Mesenchymal stem cell (in vitro differentiated cells and primary cell): ENCODE measurements around the gene NUP107.

Source experiments
- DNase-seq: peaks from one replicate; pipeline ENCODE4 v3.0.0-alpha.2; 2013
- H2AFZ ChIP-seq: one replicate; pipeline ENCODE4 v1.6.1; 2013; ENCODE audit warnings: low read depth, mild to moderate bottlenecking, control low read depth, inconsistent platforms, low read length, moderate library complexity
- H2AK5ac ChIP-seq: 2 replicates; pipeline ENCODE4 v1.6.1; 2013; ENCODE audit warnings: low read length, moderate library complexity, mild to moderate bottlenecking, inconsistent platforms; ENCODE audit not compliant: severe bottlenecking
- H2BK120ac ChIP-seq: one replicate; pipeline ENCODE4 v1.6.1; 2013; ENCODE audit warnings: low read depth, mild to moderate bottlenecking, inconsistent platforms, low read length, moderate library complexity
- H2BK12ac ChIP-seq, 2 experiments: one replicate each; pipeline ENCODE4 v1.6.1; 2013; ENCODE audit warnings: inconsistent platforms in 2 of 2, low read length in 2 of 2, mild to moderate bottlenecking in 2 of 2, moderate library complexity in 2 of 2, control low read depth in 1 of 2
- H2BK15ac ChIP-seq: one replicate; pipeline ENCODE4 v1.6.1; 2013; ENCODE audit warnings: mild to moderate bottlenecking, low read depth, inconsistent platforms; ENCODE audit not compliant: poor library complexity, severe bottlenecking
- H2BK5ac ChIP-seq: 2 replicates; pipeline ENCODE4 v1.6.1; 2013; ENCODE audit warnings: low read depth, mild to moderate bottlenecking, low read length, control low read depth, inconsistent platforms; ENCODE audit not compliant: poor library complexity, severe bottlenecking
- H3K14ac ChIP-seq, 2 experiments: one replicate each; pipeline ENCODE4 v1.6.1; 2013; ENCODE audit warnings: inconsistent platforms in 2 of 2, low read length in 2 of 2, control low read depth in 1 of 2, mild to moderate bottlenecking in 1 of 2, moderate library complexity in 1 of 2
- H3K18ac ChIP-seq, 2 experiments: one replicate each; pipeline ENCODE4 v1.6.1; 2013; ENCODE audit warnings: inconsistent platforms in 2 of 2, low read length in 2 of 2, control low read depth in 1 of 2, low read depth in 1 of 2, mild to moderate bottlenecking in 1 of 2
- H3K23ac ChIP-seq, 2 experiments: one replicate each; pipeline ENCODE4 v1.6.1; 2013; ENCODE audit warnings: inconsistent platforms in 2 of 2, low read length in 2 of 2, mild to moderate bottlenecking in 2 of 2, moderate library complexity in 2 of 2, control low read depth in 1 of 2
- H3K27ac ChIP-seq: 2 replicates; pipeline ENCODE4 v1.5.1; 2013; ENCODE audit warnings: mild to moderate bottlenecking, moderate library complexity, low read length, control low read depth, inconsistent platforms; ENCODE audit not compliant: poor library complexity, severe bottlenecking
- H3K27me3 ChIP-seq, 2 experiments: 2 replicates each; pipeline versions ENCODE4 v1.6.1 to v1.7.0; 2013; ENCODE audit warnings: low read length in 2 of 2, mild to moderate bottlenecking in 2 of 2, moderate library complexity in 2 of 2, control low read depth in 1 of 2, inconsistent platforms in 1 of 2; ENCODE audit not compliant: control insufficient read depth in 1 of 2, insufficient read depth in 1 of 2
- H3K36me3 ChIP-seq, 2 experiments: 2 replicates each; pipeline versions ENCODE4 v1.6.1 to v1.7.0; 2013; ENCODE audit warnings: low read length in 2 of 2, control low read depth in 1 of 2, inconsistent platforms in 1 of 2, low read depth in 1 of 2, mild to moderate bottlenecking in 1 of 2; ENCODE audit not compliant: insufficient read depth in 2 of 2, control insufficient read depth in 1 of 2
- H3K4ac ChIP-seq, 2 experiments: one replicate each; pipeline ENCODE4 v1.6.1; 2013; ENCODE audit warnings: inconsistent platforms in 2 of 2, low read length in 2 of 2, mild to moderate bottlenecking in 2 of 2, moderate library complexity in 2 of 2, control low read depth in 1 of 2, low read depth in 1 of 2
- H3K4me1 ChIP-seq: 2 replicates; pipeline ENCODE4 v1.6.1; 2013; ENCODE audit warnings: low read depth, low read length, control low read depth; ENCODE audit not compliant: control insufficient read depth, insufficient read depth
- H3K4me2 ChIP-seq: 2 replicates; pipeline ENCODE4 v1.6.1; 2013; ENCODE audit warnings: low read length, mild to moderate bottlenecking, inconsistent platforms; ENCODE audit not compliant: poor library complexity, severe bottlenecking
- H3K4me3 ChIP-seq, 2 experiments: 2 replicates each; pipeline versions ENCODE4 v1.5.1 to v1.7.0; 2013; ENCODE audit warnings: low read length in 2 of 2, mild to moderate bottlenecking in 2 of 2, control low read depth in 1 of 2, low read depth in 1 of 2; ENCODE audit not compliant: insufficient read depth in 1 of 2
- H3K79me1 ChIP-seq: replicated peaks from 2 replicates; pipeline ENCODE4 v1.6.1; 2013; ENCODE audit warnings: mild to moderate bottlenecking, control low read depth, low read length, inconsistent platforms; ENCODE audit not compliant: poor library complexity, severe bottlenecking
- H3K9ac ChIP-seq: 2 replicates; pipeline ENCODE4 v1.7.0; 2013; ENCODE audit warnings: mild to moderate bottlenecking, low read length, moderate library complexity
- H3K9me3 ChIP-seq: 2 replicates; pipeline ENCODE4 v1.7.0; 2013; ENCODE audit warnings: mild to moderate bottlenecking, low read length; ENCODE audit not compliant: control insufficient read depth
- H4K8ac ChIP-seq: one replicate; pipeline ENCODE4 v1.6.1; 2013; ENCODE audit warnings: inconsistent platforms, mild to moderate bottlenecking, low read length, moderate library complexity
- H4K91ac ChIP-seq: one replicate; pipeline ENCODE4 v1.6.1; 2013; ENCODE audit warnings: mild to moderate bottlenecking, low read length, inconsistent platforms
- WGBS: methylation state at CpG from one replicate; pipeline ENCODE4 v1.1.7; 2013; ENCODE audit warnings: mixed read lengths; 5-methylcytosine and 5-hydroxymethylcytosine counted together

Gene NUP107

GRCh38 chr12:68769941-68770340 lies 83.2 kb downstream of the NUP107 start:
- Histone ChIP-seq H3K9me3 (no peaks in the 10 kb centered on the region), H2AFZ (no peak overlapping the region), H3K36me3 (peaks cover 0 to 14% of the 10 kb centered on the region in 2 experiments), H2AK5ac (no peak overlapping the region), H3K27me3 (no peaks in the 10 kb centered on the region), H2BK120ac (no peak overlapping the region), H3K4me2 (no peak overlapping the region), H3K14ac (no peak overlapping the region), H3K79me1 (no peaks in the 10 kb centered on the region), H3K4me3 (no peak overlapping the region), H2BK15ac (no peak overlapping the region), H4K8ac (no peak overlapping the region), H3K23ac (no peak overlapping the region), H2BK5ac (peak overlapping the region; percentile 8), H3K27ac (no peak overlapping the region), H2BK12ac (no peak overlapping the region), H3K4ac (no peak overlapping the region), H3K9ac (no peak overlapping the region), H3K4me1 (no peaks in the 10 kb centered on the region), H3K18ac (no peak overlapping the region), H4K91ac (no peak overlapping the region)
- no peak for DNase-seq
- WGBS = 96% methylated on average over 1 of the region's 1 CpG

GRCh38 chr12:68771223-68771925 lies 84.6 kb downstream of the NUP107 start:
- Histone ChIP-seq H4K91ac (no peak overlapping the region), H2BK5ac (no peak overlapping the region), H3K4ac (no peak overlapping the region), H3K18ac (no peak overlapping the region), H2BK15ac (no peak overlapping the region), H3K27ac (no peak overlapping the region), H3K9ac (no peak overlapping the region), H3K4me3 (no peak overlapping the region), H3K14ac (no peak overlapping the region), H3K79me1 (no peaks in the 10 kb centered on the region), H3K4me2 (no peak overlapping the region), H3K23ac (no peak overlapping the region), H3K27me3 (no peaks in the 10 kb centered on the region), H4K8ac (no peak overlapping the region), H3K36me3 (peaks cover 0 to 13% of the 10 kb centered on the region in 2 experiments), H2AK5ac (no peak overlapping the region), H2BK120ac (no peak overlapping the region), H2BK12ac (no peak overlapping the region), H3K4me1 (no peaks in the 10 kb centered on the region), H2AFZ (no peak overlapping the region), H3K9me3 (no peaks in the 10 kb centered on the region)
- WGBS = 92% methylated on average over 5 of the region's 5 CpGs
- DNase-seq = no peak

- Histone ChIP-seq H2BK5ac (no peak overlapping the region), H2BK15ac (no peak overlapping the region), H3K9me3 (no peaks in the 10 kb centered on the region), H2AFZ (no peak overlapping the region), H3K36me3 (no peaks in the 10 kb centered on the region), H4K91ac (no peak overlapping the region), H3K4me3 (no peak overlapping the region), H3K4me2 (no peak overlapping the region), H3K14ac (no peak overlapping the region), H3K23ac (no peak overlapping the region), H3K4ac (no peak overlapping the region), H3K18ac (no peak overlapping the region), H3K27ac (no peak overlapping the region), H2BK12ac (no peak overlapping the region), H3K79me1 (no peaks in the 10 kb centered on the region), H4K8ac (no peak overlapping the region), H3K27me3 (no peaks in the 10 kb centered on the region), H2AK5ac (no peak overlapping the region), H3K4me1 (no peaks in the 10 kb centered on the region), H3K9ac (no peak overlapping the region), H2BK120ac (no peak overlapping the region)
- no peak for DNase-seq
- WGBS = 88% methylated on average over 8 of the region's 8 CpGs
Observed at GRCh38 chr12:68772714-68773113, 85.9 kb downstream of the NUP107 start.

- no peak overlapping the region for H3K23ac ChIP-seq
- H3K4me1 ChIP-seq = no peaks in the 10 kb centered on the region
- H3K9ac ChIP-seq = no peak overlapping the region
- no peak overlapping the region for H2BK120ac ChIP-seq
- H3K4me2 ChIP-seq = no peak overlapping the region
- no peaks in the 10 kb centered on the region for H3K27me3 ChIP-seq
- H2BK12ac ChIP-seq = no peak overlapping the region
- no peaks in the 10 kb centered on the region for H3K79me1 ChIP-seq
- no peak overlapping the region for H2BK15ac ChIP-seq
- H3K14ac ChIP-seq = no peak overlapping the region
- no peak overlapping the region for H3K18ac ChIP-seq
- no peaks in the 10 kb centered on the region for H3K9me3 ChIP-seq
- H3K4ac ChIP-seq = no peak overlapping the region
- no peak overlapping the region for H2BK5ac ChIP-seq
- 95% methylated on average over 2 of the region's 5 CpGs for WGBS
- H4K91ac ChIP-seq = no peak overlapping the region
- H3K36me3 ChIP-seq = no peaks in the 10 kb centered on the region
- H4K8ac ChIP-seq = no peak overlapping the region
- no peak overlapping the region for H2AFZ ChIP-seq
- DNase-seq = no peak
- no peak overlapping the region for H3K27ac ChIP-seq
- no peak overlapping the region for H2AK5ac ChIP-seq
- no peak overlapping the region for H3K4me3 ChIP-seq
Observed at GRCh38 chr12:68773582-68773981, 86.8 kb downstream of the NUP107 start.
